ENCODE measurements around the gene INSC.

DNA sequence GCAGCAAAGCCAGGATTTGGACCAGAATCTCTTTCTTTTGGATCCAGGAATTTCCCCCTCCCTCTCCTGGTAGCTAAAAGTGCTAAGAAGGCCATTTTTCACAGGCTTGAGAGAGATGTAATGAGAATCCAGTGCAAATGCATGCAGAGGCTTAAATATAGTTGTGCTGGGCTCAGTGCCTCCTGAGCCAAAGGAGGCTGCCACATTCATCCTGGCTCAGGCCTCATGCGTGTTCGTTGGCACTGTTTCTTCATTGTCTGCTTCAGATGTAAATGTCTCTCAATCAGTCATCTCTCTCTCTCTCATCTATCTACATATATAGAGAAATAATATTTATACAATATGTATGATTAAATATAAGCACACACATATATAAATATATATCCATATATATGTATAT lies 83.6 kb downstream of the INSC start:
- TF ChIP-seq, protein P1, sequence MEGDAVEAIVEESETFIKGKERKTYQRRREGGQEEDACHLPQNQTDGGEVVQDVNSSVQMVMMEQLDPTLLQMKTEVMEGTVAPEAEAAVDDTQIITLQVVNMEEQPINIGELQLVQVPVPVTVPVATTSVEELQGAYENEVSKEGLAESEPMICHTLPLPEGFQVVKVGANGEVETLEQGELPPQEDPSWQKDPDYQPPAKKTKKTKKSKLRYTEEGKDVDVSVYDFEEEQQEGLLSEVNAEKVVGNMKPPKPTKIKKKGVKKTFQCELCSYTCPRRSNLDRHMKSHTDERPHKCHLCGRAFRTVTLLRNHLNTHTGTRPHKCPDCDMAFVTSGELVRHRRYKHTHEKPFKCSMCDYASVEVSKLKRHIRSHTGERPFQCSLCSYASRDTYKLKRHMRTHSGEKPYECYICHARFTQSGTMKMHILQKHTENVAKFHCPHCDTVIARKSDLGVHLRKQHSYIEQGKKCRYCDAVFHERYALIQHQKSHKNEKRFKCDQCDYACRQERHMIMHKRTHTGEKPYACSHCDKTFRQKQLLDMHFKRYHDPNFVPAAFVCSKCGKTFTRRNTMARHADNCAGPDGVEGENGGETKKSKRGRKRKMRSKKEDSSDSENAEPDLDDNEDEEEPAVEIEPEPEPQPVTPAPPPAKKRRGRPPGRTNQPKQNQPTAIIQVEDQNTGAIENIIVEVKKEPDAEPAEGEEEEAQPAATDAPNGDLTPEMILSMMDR (IDR thresholded peaks at IDR 0.05) = no peak
- TF ChIP-seq POLR2A (IDR thresholded peaks at IDR 0.05) = no peak

Measured in heart left ventricle (tissue), 13 donors.